HFFc6 (cell line): ENCODE data around the gene STX4. TPM values are rescaled to one million over a fixed set of nuclear protein-coding genes. Genes with fewer than 3 reads are reported as not detected.

Source experiments
- DNase-seq: peaks from one replicate; pipeline ENCODE4 v3.0.0-alpha.2; 2018
- H3K27ac Mint-ChIP-seq: 2 replicates; pipeline ENCODE4 v1.8.0; 2020; ENCODE audit warnings: mild to moderate bottlenecking, mixed read lengths
- H3K27me3 Mint-ChIP-seq: 2 replicates; pipeline ENCODE4 v1.8.0; 2021; ENCODE audit warnings: mild to moderate bottlenecking, moderate library complexity, mixed read lengths; ENCODE audit not compliant: insufficient read depth
- H3K36me3 Mint-ChIP-seq: 2 replicates; pipeline ENCODE4 v1.8.0; 2021; ENCODE audit warnings: low read depth, mixed read lengths
- H3K4me1 Mint-ChIP-seq: 2 replicates; pipeline ENCODE4 v1.8.0; 2020; ENCODE audit warnings: low read depth, mixed read lengths
- H3K4me3 Mint-ChIP-seq: 2 replicates; pipeline ENCODE4 v1.8.0; 2020; ENCODE audit warnings: mild to moderate bottlenecking, moderate library complexity, mixed read lengths
- H3K9me3 Mint-ChIP-seq: 2 replicates; pipeline ENCODE4 v1.8.0; 2020; ENCODE audit warnings: mild to moderate bottlenecking, mixed read lengths
- total RNA-seq, 6 experiments: library from RNA; stranded (reverse); fragmentation: NEBNext Ultra II Directional; extraction: Animal tissue kit (Norgen Biotek cat#: 25700); gene quantifications; 2 replicates in 1 of 6; 3 replicates in 5 of 6; pipeline ENCODE4 v1.2.3, GENCODE V29; 2021
- TF ChIP-seq, protein P1 (sequence below): fragments of 200-600 bp; sonication (generic); IDR thresholded peaks from 2 replicates; pipeline ENCODE4 v1.5.0; 2021; ENCODE audit warnings: antibody characterized with exemption, mild to moderate bottlenecking

Gene STX4
- total RNA-seq, 6 experiments from 2014 or later: 56.3 to 71.2 (median 64.2) TPM

- H3K4me3 Mint-ChIP-seq: peak overlapping the region; percentile 61
- no peaks in the 10 kb centered on the region for H3K9me3 Mint-ChIP-seq
- H3K36me3 Mint-ChIP-seq: peaks cover 18% of the 10 kb centered on the region
- peaks cover 24% of the 10 kb centered on the region for H3K4me1 Mint-ChIP-seq
- H3K27me3 Mint-ChIP-seq: peaks cover 4% of the 10 kb centered on the region
- H3K27ac Mint-ChIP-seq: peak overlapping the region; percentile 98
- TF ChIP-seq, protein P1, sequence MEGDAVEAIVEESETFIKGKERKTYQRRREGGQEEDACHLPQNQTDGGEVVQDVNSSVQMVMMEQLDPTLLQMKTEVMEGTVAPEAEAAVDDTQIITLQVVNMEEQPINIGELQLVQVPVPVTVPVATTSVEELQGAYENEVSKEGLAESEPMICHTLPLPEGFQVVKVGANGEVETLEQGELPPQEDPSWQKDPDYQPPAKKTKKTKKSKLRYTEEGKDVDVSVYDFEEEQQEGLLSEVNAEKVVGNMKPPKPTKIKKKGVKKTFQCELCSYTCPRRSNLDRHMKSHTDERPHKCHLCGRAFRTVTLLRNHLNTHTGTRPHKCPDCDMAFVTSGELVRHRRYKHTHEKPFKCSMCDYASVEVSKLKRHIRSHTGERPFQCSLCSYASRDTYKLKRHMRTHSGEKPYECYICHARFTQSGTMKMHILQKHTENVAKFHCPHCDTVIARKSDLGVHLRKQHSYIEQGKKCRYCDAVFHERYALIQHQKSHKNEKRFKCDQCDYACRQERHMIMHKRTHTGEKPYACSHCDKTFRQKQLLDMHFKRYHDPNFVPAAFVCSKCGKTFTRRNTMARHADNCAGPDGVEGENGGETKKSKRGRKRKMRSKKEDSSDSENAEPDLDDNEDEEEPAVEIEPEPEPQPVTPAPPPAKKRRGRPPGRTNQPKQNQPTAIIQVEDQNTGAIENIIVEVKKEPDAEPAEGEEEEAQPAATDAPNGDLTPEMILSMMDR: no peak
- DNase-seq: peak; percentile 95
Measured at GRCh38 chr16:31052114-31052513, 18.8 kb downstream of the STX4 start.

GRCh38 chr16:31055613-31056012 is 22.3 kb downstream of the STX4 start:
- Mint-ChIP-seq H3K9me3 (no peaks in the 10 kb centered on the region), H3K4me3 (no peak overlapping the region), H3K27ac (no peak overlapping the region), H3K36me3 (peaks cover 18% of the 10 kb centered on the region), H3K27me3 (peaks cover 2% of the 10 kb centered on the region), H3K4me1 (peaks cover 24% of the 10 kb centered on the region)
- TF ChIP-seq, protein P1: no peak
- no peak for DNase-seq

DNA sequence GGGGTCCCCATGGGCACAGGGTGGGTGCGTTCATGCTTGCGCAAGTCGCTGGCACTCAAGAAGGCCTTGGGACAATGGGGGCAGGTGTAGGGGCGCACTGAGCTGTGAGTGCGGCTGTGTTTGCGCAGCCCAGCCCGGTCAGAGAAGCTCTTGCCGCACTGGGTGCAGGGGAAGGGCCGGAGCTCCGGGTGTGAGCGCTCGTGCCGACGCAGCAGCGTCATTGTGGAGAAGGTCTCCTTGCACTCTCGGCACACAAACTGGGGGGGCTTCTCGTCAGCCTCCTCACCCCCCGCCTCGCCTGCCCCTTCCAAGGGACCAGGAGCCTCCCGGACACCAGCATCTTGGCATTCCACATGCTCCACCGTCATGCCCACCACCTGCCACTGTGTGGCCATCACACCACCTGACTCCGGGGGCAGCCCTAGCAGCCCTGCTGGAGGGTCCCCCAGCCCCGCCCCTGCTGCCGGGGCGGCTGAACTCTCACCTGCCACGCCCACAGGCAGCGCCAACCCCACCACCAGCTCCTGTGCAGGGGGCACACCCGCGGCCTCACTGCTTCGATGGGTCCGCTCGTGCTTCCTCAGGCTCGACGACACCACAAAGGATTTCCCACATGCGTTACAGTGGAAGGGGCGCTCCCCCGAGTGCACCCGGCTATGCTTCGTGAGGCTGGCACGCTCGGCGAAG is 27.9 kb downstream of the STX4 start:
- H3K27me3 Mint-ChIP-seq: peaks cover 4% of the 10 kb centered on the region
- TF ChIP-seq, protein P1: no peak
- H3K9me3 Mint-ChIP-seq: no peaks in the 10 kb centered on the region
- peaks cover 20% of the 10 kb centered on the region for H3K4me1 Mint-ChIP-seq
- peaks cover 26% of the 10 kb centered on the region for H3K36me3 Mint-ChIP-seq
- DNase-seq: no peak
- no peak overlapping the region for H3K4me3 Mint-ChIP-seq
- H3K27ac Mint-ChIP-seq: no peak overlapping the region

DNA sequence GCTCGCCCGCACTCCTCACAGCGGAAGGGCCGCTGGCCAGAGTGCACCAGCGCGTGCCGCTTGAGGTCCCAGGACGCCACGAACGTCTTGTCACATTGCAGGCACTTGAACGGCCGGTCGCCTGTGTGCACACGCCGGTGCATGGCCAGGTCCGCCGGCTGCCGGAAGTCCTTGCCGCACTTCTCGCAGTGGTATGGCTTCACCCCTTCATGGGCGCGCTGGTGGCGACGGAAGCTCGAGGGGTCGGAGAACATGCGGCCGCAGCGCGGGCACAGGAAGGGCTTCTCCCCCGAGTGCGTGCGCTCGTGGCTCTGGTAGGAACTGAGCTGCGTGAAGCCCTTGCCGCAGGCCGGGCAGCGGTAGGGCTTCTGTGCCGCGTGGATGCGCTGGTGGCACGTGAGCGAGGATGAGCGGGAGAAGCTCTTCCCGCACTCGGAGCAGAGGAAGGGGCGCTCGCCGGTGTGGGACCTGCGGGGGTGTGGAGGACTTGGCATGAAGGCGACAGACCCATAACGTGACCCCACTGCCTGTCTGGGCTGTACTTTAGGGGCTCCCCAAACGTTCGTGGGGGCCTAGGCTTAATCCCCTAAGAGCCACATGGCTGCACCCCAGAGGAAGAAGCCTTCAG is 28.6 kb downstream of the STX4 start:
- Mint-ChIP-seq H3K9me3 (no peaks in the 10 kb centered on the region), H3K27me3 (peaks cover 4% of the 10 kb centered on the region), H3K36me3 (peaks cover 20% of the 10 kb centered on the region), H3K4me3 (no peak overlapping the region), H3K4me1 (peaks cover 20% of the 10 kb centered on the region), H3K27ac (no peak overlapping the region)
- DNase-seq: no peak
- TF ChIP-seq, protein P1: no peak

GRCh38 chr16:31063495-31063842 is 30.1 kb downstream of the STX4 start:
- H3K36me3 Mint-ChIP-seq: peaks cover 20% of the 10 kb centered on the region
- H3K9me3 Mint-ChIP-seq: no peaks in the 10 kb centered on the region
- H3K27me3 Mint-ChIP-seq: peaks cover 4% of the 10 kb centered on the region
- H3K4me1 Mint-ChIP-seq: peaks cover 20% of the 10 kb centered on the region
- DNase-seq: no peak
- peak overlapping the region; percentile 74 for H3K27ac Mint-ChIP-seq
- H3K4me3 Mint-ChIP-seq: no peak overlapping the region
- TF ChIP-seq, protein P1: no peak
